NB4 (cell line): ENCODE data around the gene HDAC4.

ENCODE experiments used
- POLR2A ChIP-seq: IDR thresholded peaks from 2 replicates; pipeline ENCODE4 v1.6.1; 2011; ENCODE audit warnings: mild to moderate bottlenecking; ENCODE audit not compliant: insufficient read length; ENCODE audit errors: extremely low read depth
- TF ChIP-seq, protein P1 (sequence below): IDR thresholded peaks from 2 replicates; pipeline ENCODE4 v1.6.1; 2011; ENCODE audit warnings: low read depth, low read length
- TF ChIP-seq, protein P2 (sequence below): IDR thresholded peaks from one replicate; pipeline ENCODE4 v1.5.1; 2012; ENCODE audit warnings: low read depth, low read length

DNA sequence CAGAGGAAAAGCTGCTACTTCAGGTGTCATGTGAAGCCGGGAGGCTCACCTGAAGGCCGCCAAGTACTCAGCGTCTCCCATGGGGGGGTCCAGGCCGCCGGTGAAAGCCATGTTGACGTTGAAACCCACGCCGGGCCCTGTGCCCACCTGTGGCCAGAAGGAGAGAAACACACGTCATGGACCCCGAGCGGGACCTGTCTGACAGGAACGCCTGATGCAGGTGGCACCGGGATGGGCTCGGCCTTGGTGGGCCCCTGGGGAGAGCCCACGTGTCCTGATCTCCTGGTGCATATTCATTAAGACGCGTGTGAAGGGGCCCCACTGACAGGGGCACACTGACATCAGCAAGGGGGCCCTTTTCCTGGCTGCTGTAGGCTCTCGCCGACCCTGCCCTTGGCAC, 319.8 kb downstream of the HDAC4 start:
- TF ChIP-seq, protein P1, sequence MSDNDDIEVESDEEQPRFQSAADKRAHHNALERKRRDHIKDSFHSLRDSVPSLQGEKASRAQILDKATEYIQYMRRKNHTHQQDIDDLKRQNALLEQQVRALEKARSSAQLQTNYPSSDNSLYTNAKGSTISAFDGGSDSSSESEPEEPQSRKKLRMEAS = no peak
- TF ChIP-seq, protein P2, sequence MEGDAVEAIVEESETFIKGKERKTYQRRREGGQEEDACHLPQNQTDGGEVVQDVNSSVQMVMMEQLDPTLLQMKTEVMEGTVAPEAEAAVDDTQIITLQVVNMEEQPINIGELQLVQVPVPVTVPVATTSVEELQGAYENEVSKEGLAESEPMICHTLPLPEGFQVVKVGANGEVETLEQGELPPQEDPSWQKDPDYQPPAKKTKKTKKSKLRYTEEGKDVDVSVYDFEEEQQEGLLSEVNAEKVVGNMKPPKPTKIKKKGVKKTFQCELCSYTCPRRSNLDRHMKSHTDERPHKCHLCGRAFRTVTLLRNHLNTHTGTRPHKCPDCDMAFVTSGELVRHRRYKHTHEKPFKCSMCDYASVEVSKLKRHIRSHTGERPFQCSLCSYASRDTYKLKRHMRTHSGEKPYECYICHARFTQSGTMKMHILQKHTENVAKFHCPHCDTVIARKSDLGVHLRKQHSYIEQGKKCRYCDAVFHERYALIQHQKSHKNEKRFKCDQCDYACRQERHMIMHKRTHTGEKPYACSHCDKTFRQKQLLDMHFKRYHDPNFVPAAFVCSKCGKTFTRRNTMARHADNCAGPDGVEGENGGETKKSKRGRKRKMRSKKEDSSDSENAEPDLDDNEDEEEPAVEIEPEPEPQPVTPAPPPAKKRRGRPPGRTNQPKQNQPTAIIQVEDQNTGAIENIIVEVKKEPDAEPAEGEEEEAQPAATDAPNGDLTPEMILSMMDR = no peak
- TF ChIP-seq POLR2A = no peak
